Fibroblast of upper back skin (primary cell): ENCODE measurements around the gene FSTL3.

Experiments
- DNase-seq: peaks from one replicate; pipeline ENCODE4 v3.0.0-alpha.2; 2013

Gene FSTL3

DNA sequence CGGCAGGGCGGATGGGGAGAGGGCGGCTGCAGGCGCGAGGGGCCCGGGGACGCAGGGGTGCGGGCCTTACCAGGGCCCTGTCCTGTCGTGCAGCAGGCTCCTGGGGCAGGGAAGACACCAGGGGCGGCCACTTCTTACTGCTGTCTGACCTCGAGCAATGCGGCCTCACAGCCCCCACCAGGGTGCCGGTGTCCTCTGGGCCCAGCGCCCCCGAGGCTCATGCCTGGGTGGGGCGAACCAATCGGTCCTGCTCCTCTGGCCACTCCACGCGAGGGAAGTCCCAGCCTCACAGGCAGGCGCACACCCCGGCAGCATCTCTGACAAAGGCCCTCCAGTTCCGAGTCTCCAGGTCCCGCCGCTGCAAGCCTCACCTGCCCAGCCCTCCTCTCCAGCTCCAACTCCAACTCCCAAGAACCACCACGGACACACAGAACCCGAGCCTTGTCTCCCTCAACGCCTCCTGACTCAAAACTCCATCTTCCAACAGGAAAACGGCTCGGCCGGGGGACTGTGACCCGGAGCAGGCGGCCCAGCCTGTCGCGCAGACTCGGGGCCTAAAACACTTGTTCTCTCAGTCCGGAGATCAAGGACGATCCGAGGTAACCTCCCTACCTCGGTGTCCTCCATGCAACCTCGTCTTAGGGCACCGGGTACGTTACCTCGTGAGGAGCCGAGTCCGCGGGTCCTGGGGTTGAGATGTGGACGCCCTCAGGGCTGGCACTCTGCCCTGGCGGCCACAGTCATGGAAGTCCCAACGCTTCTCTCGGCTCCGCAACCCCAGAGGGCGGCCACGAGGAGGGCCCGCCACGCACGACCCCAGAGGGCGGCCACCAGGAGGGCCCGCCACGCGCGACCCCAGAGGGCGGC is 30.0 kb upstream of the FSTL3 start:
- DNase-seq = no peak

DNA sequence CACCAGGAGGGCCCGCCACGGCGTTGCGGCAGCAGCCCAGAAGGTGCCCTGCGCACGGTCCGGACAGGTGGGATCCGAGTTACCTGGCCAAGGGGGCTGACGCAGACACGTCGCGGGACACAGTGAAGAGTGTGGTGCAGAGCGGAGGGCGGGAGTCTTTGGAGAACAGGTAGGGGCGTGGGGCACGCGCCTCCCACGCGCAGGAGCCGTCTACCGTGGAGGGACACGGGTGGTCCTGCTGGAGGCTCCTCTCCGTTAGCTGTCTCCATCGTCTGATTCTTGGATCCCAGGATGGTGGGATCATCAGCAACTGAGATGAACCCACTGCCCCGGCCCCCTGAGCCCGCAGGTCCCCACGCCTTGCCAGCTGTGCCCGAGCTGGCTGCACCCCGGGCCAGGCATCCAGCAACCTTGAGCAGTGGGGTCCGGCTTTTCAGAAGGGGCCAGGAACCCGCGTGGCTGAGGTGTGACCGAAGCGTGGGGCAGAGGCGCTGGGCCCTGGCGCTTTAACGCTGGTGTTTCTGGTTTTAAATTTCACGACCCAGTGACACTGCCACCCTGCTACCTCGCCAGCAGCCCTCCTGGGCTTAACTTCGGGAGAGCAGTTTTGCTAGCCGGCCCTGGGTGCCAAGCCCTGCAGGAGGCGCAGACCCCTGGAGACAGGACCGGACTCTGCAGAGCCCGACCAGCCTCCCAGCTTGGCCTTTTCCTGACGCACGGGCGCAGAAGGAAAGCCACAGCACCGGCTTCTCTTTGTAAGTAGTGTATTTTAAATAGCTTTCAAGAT is 29.2 kb upstream of the FSTL3 start:
- no peak for DNase-seq

DNA sequence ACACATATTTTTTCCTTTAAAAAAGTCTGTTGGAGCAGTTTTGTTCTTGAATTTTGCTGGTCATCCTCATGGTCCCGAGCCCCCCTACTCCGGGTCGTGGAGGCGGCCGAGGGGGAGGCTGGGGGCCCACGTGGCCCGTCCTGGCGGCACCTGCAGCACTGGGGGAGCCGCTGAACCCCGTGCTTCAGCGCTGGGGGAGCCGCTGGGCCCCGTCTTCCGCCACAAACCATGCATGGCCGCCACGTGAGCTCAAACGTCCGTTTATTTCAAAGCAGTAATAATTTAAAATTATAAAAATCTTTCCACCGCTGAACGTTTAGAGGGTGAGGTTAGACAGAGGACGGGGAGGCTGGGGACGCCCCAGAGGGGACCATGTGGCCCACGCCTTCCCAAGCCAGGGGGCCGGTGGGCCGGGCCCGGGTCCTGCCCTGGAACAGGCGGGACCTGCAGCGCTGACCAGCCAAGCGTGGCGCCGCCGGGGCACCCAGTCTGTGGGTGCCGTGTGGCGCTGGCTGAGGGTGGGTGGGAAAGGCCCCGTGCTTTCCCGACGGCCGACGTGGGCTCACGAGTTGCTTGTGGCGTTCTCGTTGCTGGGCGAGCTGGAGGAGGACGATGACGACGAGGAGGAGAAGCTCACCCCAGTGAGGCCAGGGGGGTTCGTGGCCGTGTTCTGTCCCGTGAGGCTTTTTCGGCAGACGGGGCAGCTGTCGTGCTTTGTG is 28.5 kb upstream of the FSTL3 start:
- DNase-seq = no peak

DNA sequence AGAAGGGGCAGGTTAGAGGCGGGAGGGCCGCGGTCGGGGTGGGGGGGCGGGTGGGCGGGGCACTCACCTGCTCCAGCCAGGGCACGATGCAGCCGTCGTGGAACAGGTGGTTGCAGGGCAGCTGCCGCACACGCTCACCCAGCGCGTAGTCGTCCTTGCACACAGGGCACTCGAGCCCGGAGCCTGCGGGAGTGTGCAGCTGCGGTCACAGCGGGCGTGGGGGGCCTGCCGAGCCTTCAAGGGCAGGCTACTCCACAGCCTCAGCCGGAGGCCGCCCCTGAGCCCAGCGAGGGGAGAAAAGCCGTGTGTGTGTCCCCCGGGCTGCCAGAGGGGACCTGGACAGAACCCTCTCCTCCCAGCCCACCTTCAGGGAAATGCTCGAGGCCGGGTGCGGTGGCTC is 27.9 kb upstream of the FSTL3 start:
- DNase-seq = no peak

DNA sequence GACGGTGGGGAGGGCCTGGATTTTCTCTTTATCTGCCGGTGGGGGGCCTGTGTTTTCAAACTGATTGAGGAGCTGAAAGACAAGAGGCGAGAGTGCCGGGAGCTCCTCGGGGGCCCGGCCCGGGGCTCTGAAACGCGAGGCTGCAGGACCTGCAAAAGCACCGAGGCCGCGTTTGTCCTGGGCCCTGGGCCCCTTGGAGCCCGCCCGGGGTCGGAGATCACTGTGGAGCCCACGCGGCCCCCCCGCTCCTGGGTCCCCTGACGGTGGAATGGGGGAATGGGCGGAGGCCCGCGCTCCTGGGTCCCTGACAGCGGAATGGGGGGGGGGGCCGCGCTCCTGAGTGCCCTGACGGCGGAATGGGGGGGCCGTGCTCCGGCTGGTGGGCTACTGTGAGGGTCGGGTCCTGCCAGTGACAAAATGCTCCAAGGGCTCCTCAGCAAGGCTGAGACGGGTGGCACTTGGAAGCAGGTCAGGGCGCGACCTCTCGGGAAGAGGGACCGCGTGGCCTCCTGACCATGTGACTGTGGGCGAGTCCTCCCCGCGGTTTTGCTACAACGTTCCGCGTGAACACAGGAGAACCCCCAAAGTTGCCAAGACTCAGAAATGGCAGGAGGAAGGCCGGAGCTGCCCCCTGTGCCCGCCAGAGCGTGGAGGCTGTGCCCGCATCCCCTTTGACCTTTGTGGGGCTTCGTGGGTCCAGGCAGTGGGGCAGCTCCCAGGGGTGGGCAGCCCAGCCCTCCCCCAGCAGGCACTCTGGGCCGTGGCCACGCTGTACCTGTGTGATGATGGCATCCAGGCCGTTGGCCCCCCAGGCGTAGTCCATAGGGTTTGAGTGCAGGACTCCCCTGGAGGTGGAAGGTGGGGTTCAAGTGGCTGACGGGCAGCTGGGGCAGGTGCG is 27.0 kb upstream of the FSTL3 start:
- DNase-seq = no peak

DNA sequence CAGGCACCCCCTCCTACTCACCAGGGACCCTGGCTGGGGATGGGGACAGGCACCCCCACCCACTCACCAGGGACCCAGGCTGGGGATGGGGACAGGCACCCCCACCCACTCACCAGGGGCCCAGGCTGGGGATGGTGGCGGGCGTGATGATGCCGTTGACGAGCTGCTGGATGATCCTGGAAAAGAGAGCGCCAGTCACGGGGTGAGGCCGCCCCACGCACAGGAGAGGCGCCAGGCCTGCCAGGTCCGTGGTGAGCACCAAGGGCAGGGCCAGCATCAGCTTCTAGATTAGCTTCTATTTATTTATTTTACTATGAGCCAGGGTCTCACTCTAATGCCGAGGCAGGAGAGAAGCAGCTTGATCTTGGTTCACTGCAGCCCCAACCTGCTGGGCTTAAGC is 26.1 kb upstream of the FSTL3 start:
- no peak for DNase-seq

DNA sequence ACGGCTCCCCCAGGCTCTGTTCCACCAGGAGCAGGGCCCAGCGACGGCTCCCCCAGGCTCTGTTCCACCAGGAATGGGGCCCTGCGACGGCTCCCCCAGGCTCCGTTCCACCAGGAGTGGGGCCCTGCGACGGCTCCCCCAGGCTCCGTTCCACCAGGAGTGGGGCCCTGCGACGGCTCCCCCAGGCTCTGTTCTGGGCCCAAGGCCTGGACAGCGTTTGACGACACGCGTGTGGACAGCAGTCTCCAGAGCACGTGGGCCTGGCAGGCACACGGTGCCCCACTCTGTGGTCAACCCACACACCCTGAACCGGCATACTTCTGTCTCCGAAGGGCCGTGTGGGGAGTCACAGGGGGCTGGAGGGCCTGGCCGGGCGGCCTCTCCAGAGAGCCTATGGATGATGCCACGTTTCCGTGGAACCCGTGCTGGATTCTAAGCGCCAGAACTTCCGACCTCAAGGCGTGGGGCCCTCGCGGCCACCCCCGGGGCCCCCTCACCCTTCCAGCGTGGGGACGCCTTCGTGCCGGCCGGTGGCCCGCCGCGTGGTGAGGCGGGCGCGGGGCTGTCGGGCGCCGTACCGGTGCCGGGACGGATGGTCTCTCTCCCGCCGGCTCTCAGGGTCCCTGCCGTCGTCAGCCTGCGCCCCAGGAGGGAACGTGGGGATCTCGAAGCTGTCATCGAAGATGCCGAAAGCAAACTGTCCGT is 24.9 kb upstream of the FSTL3 start:
- DNase-seq = no peak

DNA sequence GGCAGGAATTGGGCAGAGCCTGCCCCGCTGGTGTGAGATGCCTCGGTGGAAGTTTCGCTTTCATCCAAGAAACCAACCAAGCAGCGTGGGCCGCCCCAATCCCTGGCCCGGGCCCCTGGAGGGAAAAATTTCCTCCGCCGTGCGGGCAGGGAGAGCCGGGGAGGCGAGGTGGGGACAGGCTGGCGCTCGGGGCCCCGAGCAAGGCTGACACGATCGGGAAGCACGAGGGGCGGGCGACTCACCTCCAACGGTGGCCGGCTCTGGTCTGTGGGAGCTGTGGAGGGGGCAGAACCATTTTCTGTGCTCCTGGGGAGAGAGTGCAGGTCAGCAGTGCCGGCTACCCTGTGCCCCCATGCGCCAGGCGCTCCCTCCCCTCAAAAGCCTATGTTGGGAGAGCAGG is 24.2 kb upstream of the FSTL3 start:
- DNase-seq = no peak

DNA sequence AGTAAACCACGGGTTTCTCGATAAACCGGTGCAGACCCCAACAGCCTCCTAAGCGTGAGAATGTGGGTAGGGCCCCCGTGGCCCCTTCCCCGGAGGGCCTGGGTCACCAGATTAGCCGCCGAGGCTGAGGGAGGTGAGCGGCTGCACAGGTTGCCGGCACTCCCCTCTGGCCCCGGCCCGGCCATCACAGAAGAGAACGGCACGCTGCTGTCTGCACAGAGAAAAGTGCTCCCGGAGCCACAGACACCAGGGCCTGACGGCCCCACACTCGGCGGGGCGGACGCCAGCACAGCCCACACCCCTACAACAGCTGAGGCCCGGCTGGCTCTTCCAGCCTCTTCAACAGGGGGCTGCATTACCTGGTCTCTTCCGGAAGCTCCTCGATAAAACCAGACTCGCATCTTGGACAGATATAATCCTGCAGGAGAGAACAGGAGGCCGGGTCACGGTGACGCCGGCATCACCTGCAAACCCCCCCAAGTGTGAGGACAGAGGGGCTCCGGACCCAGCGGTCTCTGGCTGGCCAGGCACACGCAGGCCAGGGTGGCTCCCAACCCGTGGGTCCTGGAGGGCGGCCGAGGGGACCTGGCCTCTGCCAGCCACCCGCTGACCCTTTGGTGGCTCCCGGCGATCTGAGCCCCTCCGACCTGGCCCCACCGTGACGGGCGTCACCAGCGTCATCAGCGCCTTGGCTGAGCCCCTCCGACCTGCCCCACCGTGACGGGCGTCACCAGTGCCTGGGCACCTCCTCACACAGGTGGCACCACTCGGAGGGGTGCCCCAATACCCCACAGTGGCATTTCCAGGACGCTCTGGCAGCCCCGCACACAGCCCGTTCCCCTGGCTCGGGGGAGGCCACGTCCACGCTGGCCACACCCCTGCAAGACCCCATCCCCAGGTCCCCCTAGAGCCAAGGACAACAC is 23.5 kb upstream of the FSTL3 start:
- DNase-seq = no peak

DNA sequence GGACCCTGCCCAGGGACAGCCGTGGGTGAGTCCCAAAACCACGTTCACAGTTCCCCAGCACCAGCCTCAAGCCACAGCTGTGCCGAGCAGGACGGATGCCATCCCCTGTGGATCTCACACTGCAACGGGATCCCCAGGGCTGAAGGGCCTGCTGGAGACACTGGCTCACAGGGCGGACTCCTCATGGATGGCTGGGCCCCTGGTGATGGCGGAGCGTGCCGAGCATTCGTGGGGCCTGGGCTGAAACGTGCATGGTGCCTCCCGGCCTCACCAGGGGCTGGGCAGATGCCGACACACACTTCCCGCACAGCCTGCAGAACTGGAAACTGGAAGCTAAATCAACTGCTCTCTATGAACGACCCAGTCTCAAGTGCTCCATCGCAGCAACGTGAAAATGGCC is 22.8 kb upstream of the FSTL3 start:
- no peak for DNase-seq

DNA sequence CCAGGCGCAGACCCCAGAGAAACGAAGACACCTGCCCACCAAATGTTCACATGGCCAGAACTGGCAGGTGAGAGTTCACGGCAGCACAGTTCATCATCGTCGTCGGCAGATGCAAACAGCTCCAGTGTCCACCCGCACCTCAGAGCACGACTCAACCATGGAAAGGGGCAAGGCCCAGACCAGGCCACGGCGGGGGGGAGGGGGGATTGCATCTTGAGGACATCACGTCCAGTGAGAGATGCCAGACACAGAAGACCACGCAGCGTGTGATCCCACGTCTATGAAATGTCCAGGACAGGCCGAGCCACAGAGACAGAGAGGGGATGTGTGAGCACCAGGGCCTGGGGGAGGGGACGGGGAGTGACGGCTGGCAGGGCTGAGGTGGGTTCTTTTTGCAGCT is 20.5 kb upstream of the FSTL3 start:
- no peak for DNase-seq

DNA sequence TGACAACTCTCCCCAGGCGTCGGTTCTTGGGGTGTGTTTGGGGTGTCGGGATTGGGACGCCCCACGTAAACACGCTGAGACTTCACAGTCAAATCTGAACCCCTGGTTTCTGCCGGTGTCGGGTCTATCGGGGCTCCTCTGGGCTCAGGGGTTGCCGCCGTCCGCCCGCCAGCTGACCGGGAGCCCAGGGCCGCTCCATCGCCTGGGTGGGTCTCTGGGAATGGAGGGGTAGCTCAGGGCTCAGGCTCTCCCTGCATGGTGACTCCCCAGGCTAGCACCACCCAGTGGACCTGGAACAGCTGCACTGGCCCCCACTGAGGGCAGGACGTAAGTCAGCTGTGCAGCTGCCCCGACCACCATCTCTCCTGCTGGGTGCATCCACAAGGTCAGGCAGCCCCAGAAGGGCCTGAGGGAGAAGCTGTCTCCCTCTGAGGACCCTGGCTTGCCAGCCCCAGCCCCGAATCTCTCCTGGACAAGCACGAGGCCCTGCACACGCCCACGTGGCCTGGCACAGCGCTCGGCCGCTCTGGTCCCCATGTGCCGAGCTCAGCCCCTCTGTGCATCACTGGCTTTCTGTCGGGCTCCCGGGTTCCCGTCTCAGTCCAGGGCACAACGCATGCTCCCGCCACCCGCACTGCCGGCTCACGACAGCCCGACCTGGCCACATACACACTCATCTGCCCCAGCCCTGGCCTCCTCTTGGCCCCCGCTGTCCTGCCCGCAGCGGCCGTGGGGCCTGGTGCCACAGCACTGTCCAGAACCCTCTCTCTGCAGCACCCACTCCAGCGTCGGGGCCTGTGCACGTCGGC is 19.2 kb upstream of the FSTL3 start:
- DNase-seq = no peak

DNA sequence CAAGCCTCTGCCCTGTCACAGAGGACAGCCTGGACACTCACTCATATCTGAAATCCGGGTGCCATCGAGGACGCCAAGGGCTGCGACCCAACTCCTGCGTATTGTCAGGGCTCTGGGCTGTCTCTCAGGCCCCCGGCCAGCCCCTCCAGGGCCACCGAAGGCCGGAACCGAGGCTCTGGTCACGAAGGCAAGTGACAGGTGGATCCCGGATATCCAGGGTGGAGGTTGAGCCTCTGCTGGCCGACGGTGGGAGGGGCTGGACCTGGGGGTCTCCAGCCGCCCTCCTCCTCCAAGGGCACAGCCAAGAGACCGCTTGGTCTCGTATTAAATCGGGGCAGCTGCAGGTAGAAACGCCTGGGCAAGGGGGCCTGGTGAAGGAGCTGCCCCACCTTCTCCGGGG is 18.6 kb upstream of the FSTL3 start:
- DNase-seq = no peak

DNA sequence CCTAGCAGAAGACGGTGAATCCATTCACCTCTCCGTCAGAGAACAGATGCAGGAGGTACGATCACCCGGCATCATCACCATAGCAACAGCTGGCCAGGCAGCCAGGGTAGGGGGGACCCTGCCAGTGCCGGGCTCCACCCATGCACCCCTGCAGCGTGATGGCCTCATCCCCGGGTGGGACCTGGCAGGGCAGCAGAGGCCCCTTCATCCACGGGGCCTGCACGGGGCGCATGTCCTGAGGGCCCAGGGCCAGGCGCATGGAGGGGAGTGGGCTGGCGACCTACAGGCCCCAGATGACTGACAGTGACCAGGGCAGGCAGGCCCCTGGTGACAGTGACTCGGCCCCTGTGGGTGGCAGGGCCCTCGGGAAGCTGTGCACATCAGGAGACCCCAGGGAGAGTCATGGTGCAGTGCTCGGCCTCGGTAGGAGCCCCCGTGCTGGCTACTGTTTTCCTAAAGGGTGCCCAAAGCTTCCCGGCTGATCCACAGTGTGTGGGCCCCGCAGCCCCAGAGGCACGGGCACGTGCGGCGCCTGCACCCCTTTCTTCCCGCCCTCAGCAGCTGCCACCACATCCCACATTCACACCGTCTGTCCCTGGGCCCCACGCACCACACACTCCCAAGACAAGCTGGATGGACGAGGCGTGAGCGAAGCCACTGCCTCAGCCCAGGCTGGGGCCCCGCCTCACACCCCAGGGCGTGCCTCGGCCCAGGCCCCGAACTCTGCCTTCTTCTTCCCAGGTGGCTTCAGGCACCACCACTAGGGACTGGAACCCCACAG is 17.9 kb upstream of the FSTL3 start:
- DNase-seq = no peak

DNA sequence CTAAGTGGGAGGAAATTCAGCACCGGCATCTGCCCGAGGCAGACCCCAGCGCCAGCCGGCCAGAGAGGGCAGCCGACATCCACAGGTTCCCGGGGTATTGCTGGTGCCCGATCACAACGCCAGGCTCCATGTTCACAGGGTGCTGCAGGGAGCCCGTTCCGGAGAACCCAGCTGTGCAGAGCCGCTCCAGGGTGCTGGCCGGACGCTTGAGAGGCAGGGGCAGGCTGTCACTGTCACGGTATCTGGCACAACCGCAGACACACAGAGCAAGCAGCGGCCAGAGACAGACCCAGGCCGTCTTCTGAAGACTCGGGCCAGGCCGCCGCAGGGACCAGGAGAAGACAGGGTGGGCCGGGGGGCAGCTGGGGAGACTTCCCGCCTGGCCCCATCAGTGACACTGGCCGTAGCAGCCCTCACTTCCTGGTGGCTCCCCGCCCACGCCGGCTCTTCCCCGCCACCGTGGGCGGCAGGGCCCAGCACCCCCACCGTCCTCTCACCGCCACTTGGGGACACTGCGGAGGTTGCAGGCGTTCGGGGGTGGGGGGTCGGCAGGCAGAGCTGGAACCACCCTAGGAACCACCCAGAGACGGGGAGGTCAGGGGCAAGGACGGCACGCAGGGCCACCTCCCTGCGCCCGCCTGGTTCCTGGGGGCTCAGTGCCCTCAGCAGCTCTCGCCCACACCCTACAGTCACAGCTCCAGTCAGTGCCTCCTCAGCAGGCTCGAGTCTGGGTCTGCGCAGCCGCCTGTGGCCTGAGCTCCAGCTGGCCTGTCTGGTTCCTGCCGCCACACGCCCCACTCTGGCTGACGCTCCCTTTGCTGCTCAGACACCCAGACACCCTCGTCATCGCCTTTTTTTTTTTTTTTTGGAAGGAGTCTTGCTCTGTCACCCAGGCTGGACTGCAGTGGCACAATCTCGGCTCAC is 17.0 kb upstream of the FSTL3 start:
- DNase-seq = no peak

DNA sequence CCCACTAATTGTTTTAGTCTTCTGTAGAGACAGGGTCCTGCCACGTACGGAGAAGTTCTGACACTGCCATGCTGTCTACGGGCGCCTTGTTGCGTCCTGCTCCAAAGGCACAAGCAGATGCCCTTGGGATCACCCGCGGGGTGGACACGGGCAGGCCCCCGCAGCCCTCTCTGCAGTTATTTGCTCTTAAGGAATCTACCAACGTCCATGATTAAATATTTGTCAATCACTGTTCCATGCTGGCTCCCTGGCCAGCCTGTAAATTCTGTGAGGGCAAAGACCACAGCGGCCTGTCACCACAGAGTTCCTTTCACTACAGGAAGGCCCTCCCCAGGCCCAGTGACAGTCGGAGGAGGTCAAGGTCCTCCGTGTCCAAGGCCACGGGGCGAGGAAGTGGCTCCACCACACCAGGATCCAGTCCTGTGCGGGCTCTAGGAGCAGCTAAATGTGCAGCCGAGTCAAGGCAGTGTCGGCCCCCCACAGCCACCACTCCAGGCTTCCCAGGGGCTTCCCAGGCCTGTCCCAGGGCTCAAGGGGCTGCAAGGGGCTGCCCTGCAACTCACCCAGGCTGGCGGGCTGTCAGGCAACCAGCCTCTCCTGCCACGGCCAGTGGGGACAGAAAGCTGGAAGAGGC is 15.3 kb upstream of the FSTL3 start:
- DNase-seq = no peak

DNA sequence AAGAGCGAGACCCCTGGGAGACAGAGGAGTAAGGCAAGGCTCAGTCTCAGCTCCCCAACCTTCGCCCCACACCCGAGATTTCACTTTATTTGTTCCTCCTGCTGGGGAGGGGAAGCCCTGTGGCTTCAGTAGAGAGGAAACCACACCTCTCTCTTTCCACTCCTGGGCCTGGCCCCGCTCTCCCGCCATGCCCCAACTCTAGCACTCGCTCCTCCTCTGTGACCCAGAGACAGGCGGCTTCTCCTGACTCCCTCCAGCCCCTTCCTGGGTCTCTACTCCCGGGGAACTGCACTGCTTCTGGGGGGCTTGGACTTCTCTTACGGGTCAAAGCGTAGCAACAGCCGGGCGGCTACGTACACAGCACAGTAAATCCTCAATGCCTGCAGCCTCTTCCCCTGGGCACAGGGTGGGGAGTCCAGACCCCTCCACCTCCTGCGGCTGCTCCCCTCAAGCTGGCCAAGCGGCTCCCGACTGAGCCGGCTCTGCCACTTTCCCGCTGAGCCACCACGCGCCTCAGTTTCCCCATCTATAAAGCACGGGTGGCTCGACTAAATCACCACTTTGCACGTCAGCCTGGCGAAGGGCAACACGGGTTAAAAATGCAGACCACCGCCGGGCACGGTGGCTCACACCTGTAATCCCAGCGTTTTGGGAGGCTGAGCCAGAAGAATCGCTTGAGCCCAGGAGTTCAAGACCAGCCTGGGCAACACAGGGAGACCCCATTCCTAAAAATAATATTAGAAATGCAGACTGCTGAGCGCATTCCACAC is 14.6 kb upstream of the FSTL3 start:
- DNase-seq = no peak
